HCT116 (cell line): ENCODE data around the gene KIF21B. TPM values are rescaled to one million over a fixed set of nuclear protein-coding genes. Genes with fewer than 3 reads are reported as not detected.

Experiments used
- ATAC-seq: fragments of 200-7000 bp; cut with Tn5 transposase; 2 replicates; pipeline ENCODE4 v1.9.1; 2020; ENCODE audit warnings: mild to moderate bottlenecking, moderate library complexity
- BruUV-seq: library from RNA; stranded (reverse); fragments of 400-500 nt; replicated peaks from 2 replicates; lab custom pipeline; 2021; lab: Mats Ljungman, UMichigan
- CTCF ChIA-PET: fragments of 300-600 bp; sonication (Branson Sonifier 250); formaldehyde crosslinking; loops from one replicate; lab custom pipeline; 2021; ENCODE audit warnings: antibody characterized with exemption; lab: Charles Lee
- POLR2A ChIA-PET: fragments of 300-600, 350-600 bp; sonication (Branson Sonifier 250); formaldehyde crosslinking; loops from one replicate; lab custom pipeline; 2021; ENCODE audit warnings: antibody characterized with exemption; lab: Charles Lee
- RAD21 ChIA-PET, 2 experiments: fragments of 300-600 bp; sonication (Branson Sonifier 250); formaldehyde crosslinking; loops; one replicate each; lab custom pipeline; 2023; ENCODE audit warnings: low total read pairs in 2 of 2; ENCODE audit not compliant: uncharacterized antibody in 2 of 2, unreplicated experiment in 2 of 2, low non-redundant PET in 1 of 2; lab: Charles Lee
- DNase-seq: peaks from one replicate; pipeline ENCODE4 v3.0.0-alpha.2; 2010; ENCODE audit warnings: low read depth, low spot score
- H2AFZ ChIP-seq: fragments of 200-600 bp; shearing (Covaris generic), sonication (generic); 2 replicates; pipeline ENCODE4 v1.6.1; 2017; ENCODE audit warnings: low read depth, mixed run types, mixed read lengths, antibody characterized with exemption, low read length; ENCODE audit not compliant: poor library complexity, severe bottlenecking
- H3K27ac ChIP-seq: 2 replicates; pipeline ENCODE4 v1.5.1; 2012; ENCODE audit warnings: low read depth, low read length
- H3K27me3 ChIP-seq: fragments of 200-600 bp; sonication (generic); 2 replicates; pipeline ENCODE4 v1.6.1; 2016; ENCODE audit warnings: mixed run types, low read length, mixed read lengths; ENCODE audit not compliant: insufficient read depth
- H3K36me3 ChIP-seq, 2 experiments: fragments of 200-500 bp in 1 of 2; fragments of 200-600 bp in 1 of 2; sonication (Bioruptor generic) in 1 of 2; sonication (generic) in 1 of 2; 2 replicates each; pipeline versions ENCODE4 v1.5.1 to v1.6.1; 2014 to 2016; ENCODE audit warnings: low read length in 2 of 2, inconsistent platforms in 1 of 2, mixed read lengths in 1 of 2, mixed run types in 1 of 2; ENCODE audit not compliant: insufficient read depth in 2 of 2, control insufficient read depth in 1 of 2
- H3K4me1 ChIP-seq, 2 experiments: fragments of 200-600 bp in 1 of 2; sonication (generic) in 1 of 2; 2 replicates each; pipeline versions ENCODE4 v1.5.1 to v1.6.1; 2012 to 2017; ENCODE audit warnings: low read length in 2 of 2, inconsistent platforms in 1 of 2, mild to moderate bottlenecking in 1 of 2, mixed read lengths in 1 of 2, mixed run types in 1 of 2, moderate library complexity in 1 of 2; ENCODE audit not compliant: insufficient read depth in 2 of 2, control insufficient read depth in 1 of 2
- H3K4me2 ChIP-seq: fragments of 200-600 bp; sonication (generic); 2 replicates; pipeline ENCODE4 v1.6.1; 2017; ENCODE audit warnings: mixed run types, low read length, mixed read lengths
- H3K4me3 ChIP-seq, 2 experiments: fragments of 200-600 bp in 1 of 2; sonication (generic) in 1 of 2; replicated peaks in 1 of 2; 2 replicates each; pipeline ENCODE4 v1.5.1; 2011 to 2016; ENCODE audit warnings: low read length in 2 of 2, control low read depth in 1 of 2, low read depth in 1 of 2, mild to moderate bottlenecking in 1 of 2, mixed read lengths in 1 of 2, mixed run types in 1 of 2
- H3K79me2 ChIP-seq: fragments of 200-600 bp; sonication (generic); 2 replicates; pipeline ENCODE4 v1.6.1; 2017; ENCODE audit warnings: mild to moderate bottlenecking, mixed run types, low read length, moderate library complexity, mixed read lengths; ENCODE audit not compliant: insufficient read depth
- H3K9ac ChIP-seq: fragments of 200-600 bp; sonication (generic); 2 replicates; pipeline ENCODE4 v1.6.1; 2016; ENCODE audit warnings: low read length, mixed read lengths
- H3K9me2 ChIP-seq: fragments of 200-600 bp; sonication (generic), shearing (Covaris generic); 2 replicates; pipeline ENCODE4 v1.6.1; 2017; ENCODE audit warnings: mixed run types, mild to moderate bottlenecking, moderate library complexity; ENCODE audit not compliant: insufficient read depth
- H3K9me3 ChIP-seq, 2 experiments: fragments of 200-500 bp in 1 of 2; fragments of 200-600 bp in 1 of 2; sonication (Bioruptor generic) in 1 of 2; sonication (generic) in 1 of 2; 2 replicates each; pipeline ENCODE4 v1.6.1; 2014 to 2017; ENCODE audit warnings: low read length in 2 of 2, mixed read lengths in 2 of 2, inconsistent platforms in 1 of 2, low read depth in 1 of 2, mild to moderate bottlenecking in 1 of 2, mixed run types in 1 of 2, moderate library complexity in 1 of 2; ENCODE audit not compliant: control insufficient read depth in 1 of 2, insufficient read depth in 1 of 2
- H4K20me1 ChIP-seq: fragments of 200-600 bp; sonication (generic), shearing (Covaris generic); 2 replicates; pipeline ENCODE4 v1.6.1; 2017; ENCODE audit warnings: mixed run types, mild to moderate bottlenecking, moderate library complexity; ENCODE audit not compliant: insufficient read depth
- EZH2phosphoT487 ChIP-seq: fragments of 200-600 bp; IDR thresholded peaks from 2 replicates; pipeline ENCODE4 v1.6.1; 2018; ENCODE audit warnings: antibody characterized with exemption, borderline replicate concordance
- POLR2AphosphoS5 ChIP-seq: IDR thresholded peaks from 2 replicates; pipeline ENCODE4 v1.6.1; 2011; ENCODE audit warnings: mild to moderate bottlenecking, low read depth, low read length, moderate library complexity
- SIN3A ChIP-seq: IDR thresholded peaks from 2 replicates; pipeline ENCODE4 v1.6.1; 2012; ENCODE audit warnings: low read depth
- YY1 ChIP-seq: IDR thresholded peaks from 2 replicates; pipeline ENCODE4 v1.6.1; 2011; ENCODE audit warnings: low read length, low read depth, moderate library complexity, mild to moderate bottlenecking; ENCODE audit not compliant: insufficient replicate concordance; ENCODE audit errors: extremely low read depth
- ZNF274 ChIP-seq: fragments of 200-500 bp; sonication (Bioruptor generic); IDR thresholded peaks from 2 replicates; pipeline ENCODE4 v1.6.1; 2014; ENCODE audit warnings: mild to moderate bottlenecking, low read depth, low read length, inconsistent platforms
- intact Hi-C: fragments of 100-400 bp; cut with micrococcal nuclease; formaldehyde crosslinking; loops from 2 replicates; pipeline ENCODE4 v1.10.0; 2022
- total RNA-seq: library from RNA; stranded (reverse); gene quantifications from one replicate; pipeline ENCODE4 v1.2.1, GENCODE V29; 2021; ENCODE audit not compliant: unreplicated experiment
- TF ChIP-seq, protein P1 (sequence below): IDR thresholded peaks from 2 replicates; pipeline ENCODE4 v1.6.1; 2012
- TF ChIP-seq, protein P2 (sequence below), 3 experiments: fragments of 200-600 bp in 1 of 3; sonication (generic) in 1 of 3; IDR thresholded peaks in 2 of 3; conservative IDR thresholded peaks in 1 of 3; 2 replicates each; pipeline ENCODE4 v1.5.1; 2012 to 2017; ENCODE audit warnings: low read depth in 2 of 3, low read length in 2 of 3, antibody characterized with exemption in 1 of 3, borderline replicate concordance in 1 of 3, control low read depth in 1 of 3, mild to moderate bottlenecking in 1 of 3, mixed read lengths in 1 of 3, mixed run types in 1 of 3, moderate library complexity in 1 of 3; ENCODE audit not compliant: insufficient read depth in 1 of 3

The KIF21B gene
- total RNA-seq, 1 experiment from 2014 or later, result 6.1 TPM

DNA sequence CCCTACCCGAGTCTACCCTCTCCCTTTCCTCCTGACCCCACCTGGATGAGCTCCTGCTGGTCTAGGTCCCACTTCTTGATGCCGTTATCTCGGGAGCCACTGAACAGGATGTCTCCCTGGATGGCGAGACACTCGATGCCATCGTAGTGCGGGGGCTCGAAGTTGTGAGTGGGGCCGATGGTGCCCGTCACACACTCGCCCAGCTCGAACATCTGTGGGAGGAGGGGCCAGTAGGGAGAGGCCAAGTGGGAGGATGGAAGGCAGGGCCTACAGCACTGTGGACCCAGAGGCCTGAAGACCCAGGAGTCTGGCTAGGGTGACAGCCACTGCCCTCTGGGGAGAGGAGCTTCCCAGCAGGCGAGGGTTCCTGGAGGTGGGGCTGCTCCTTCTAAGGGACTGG lies 48.1 kb downstream of the KIF21B start:
- RAD21 ChIA-PET, result no interaction called here
- TF ChIP-seq, protein P1, sequence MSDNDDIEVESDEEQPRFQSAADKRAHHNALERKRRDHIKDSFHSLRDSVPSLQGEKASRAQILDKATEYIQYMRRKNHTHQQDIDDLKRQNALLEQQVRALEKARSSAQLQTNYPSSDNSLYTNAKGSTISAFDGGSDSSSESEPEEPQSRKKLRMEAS, result no peak
- no peak for TF ChIP-seq YY1
- TF ChIP-seq, protein P2, sequence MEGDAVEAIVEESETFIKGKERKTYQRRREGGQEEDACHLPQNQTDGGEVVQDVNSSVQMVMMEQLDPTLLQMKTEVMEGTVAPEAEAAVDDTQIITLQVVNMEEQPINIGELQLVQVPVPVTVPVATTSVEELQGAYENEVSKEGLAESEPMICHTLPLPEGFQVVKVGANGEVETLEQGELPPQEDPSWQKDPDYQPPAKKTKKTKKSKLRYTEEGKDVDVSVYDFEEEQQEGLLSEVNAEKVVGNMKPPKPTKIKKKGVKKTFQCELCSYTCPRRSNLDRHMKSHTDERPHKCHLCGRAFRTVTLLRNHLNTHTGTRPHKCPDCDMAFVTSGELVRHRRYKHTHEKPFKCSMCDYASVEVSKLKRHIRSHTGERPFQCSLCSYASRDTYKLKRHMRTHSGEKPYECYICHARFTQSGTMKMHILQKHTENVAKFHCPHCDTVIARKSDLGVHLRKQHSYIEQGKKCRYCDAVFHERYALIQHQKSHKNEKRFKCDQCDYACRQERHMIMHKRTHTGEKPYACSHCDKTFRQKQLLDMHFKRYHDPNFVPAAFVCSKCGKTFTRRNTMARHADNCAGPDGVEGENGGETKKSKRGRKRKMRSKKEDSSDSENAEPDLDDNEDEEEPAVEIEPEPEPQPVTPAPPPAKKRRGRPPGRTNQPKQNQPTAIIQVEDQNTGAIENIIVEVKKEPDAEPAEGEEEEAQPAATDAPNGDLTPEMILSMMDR (IDR thresholded peaks at IDR 0.05 in 2 of 3, conservative IDR thresholded peaks at IDR 0.05 in 1 of 3; ENCODE audit: borderline replicate concordance in 1 of 3, insufficient read depth in 1 of 3, low read depth in 2 of 3, low read length in 2 of 3), result no peak
- TF ChIP-seq SIN3A, result no peak
- no peak for TF ChIP-seq ZNF274
- no peak for TF ChIP-seq EZH2phosphoT487
- no peak for TF ChIP-seq POLR2AphosphoS5
- TF ChIP-seq, all 23 proteins: peak for 0
- ChIA-PET POLR2A (no interaction called here), CTCF (interaction anchor here (0.9 to 1.4 kb wide), 3 partner anchors 40 to 138 kb away, joined by 3 read pairs; no protein-coding TSS in a partner anchor)
- intact Hi-C loops, result loop anchor here (10.0 kb wide), 1 partner anchor 249 kb away; no protein-coding TSS in a partner anchor
- ATAC-seq (no peak), DNase-seq (no peak)
- Histone ChIP-seq H3K4me1 (peaks cover 0 to 4% of the 10 kb centered on the region in 2 experiments; a peak in 2 of 4 replicates), H3K36me3 (no peaks in the 10 kb centered on the region), H3K9ac (no peak overlapping the region), H3K79me2 (no peaks in the 10 kb centered on the region), H3K9me3 (peaks cover 0 to 4% of the 10 kb centered on the region in 2 experiments; a peak in 1 of 4 replicates), H3K9me2 (no peaks in the 10 kb centered on the region), H3K27me3 (no peaks in the 10 kb centered on the region), H2AFZ (no peak overlapping the region), H4K20me1 (no peaks in the 10 kb centered on the region), H3K4me2 (no peak overlapping the region), H3K4me3 (no peak overlapping the region), H3K27ac (no peak overlapping the region)
- BruUV-seq, result no TSS peak
